Breast epithelium (tissue), 4 donors: ENCODE measurements around the gene GGTLC3. TPM values are rescaled to one million over a fixed set of nuclear protein-coding genes. Genes with fewer than 3 reads are reported as not detected.
"Not testable (repeated sequence)": the region's sequence is repeated elsewhere in the genome, so short reads cannot be mapped to it uniquely, and the experiment has no call there.

Experiments
- DNase-seq, 2 donors: peaks; one replicate each; pipeline ENCODE4 v3.0.0-alpha.2; 2019; ENCODE audit warnings: low spot score in 2 of 2
- H3K27ac ChIP-seq, 2 donors: fragments of 200-600 bp; sonication (generic) in 1 of 2; one replicate each; pipeline ENCODE4 v1.5.1; 2016 to 2019; ENCODE audit warnings: mild to moderate bottlenecking in 1 of 2
- H3K27me3 ChIP-seq, 2 donors: fragments of 200-600 bp; sonication (generic) in 1 of 2; one replicate each; pipeline versions ENCODE4 v1.5.1 to v1.6.0; 2017 to 2019; ENCODE audit warnings: control low read depth in 1 of 2, mild to moderate bottlenecking in 1 of 2
- H3K36me3 ChIP-seq: fragments of 200-600 bp; one replicate; pipeline ENCODE4 v1.5.1; 2019
- H3K4me1 ChIP-seq, 2 donors: fragments of 200-600 bp; sonication (generic); one replicate each; pipeline ENCODE4 v1.5.1; 2016 to 2019; ENCODE audit warnings: control low read depth in 1 of 2
- H3K4me3 ChIP-seq, 3 donors: fragments of 200-600 bp; sonication (generic); 1 replicate in 2 of 3; 2 replicates in 1 of 3; pipeline ENCODE4 v1.5.1; 2016 to 2019; ENCODE audit warnings: mild to moderate bottlenecking in 3 of 3, moderate library complexity in 2 of 3
- H3K9me3 ChIP-seq, 2 donors: fragments of 200-600 bp; sonication (generic) in 1 of 2; one replicate each; pipeline ENCODE4 v1.5.1; 2016 to 2019; ENCODE audit warnings: control low read depth in 1 of 2
- intact Hi-C: fragments of 100-400 bp; cut with DNase I; formaldehyde crosslinking; loops from one replicate; pipeline ENCODE4 v1.15.1; 2023; ENCODE audit warnings: low total_unique reads
- total RNA-seq, 3 donors: library from RNA; depleted of rRNA; stranded (reverse); fragments of >200 nt; gene quantifications; one replicate each; pipeline ENCODE4 v1.1.0, GENCODE V29; 2016

GGTLC3 gene
- total RNA-seq, 3 donors from 2014 or later: not detected

DNA sequence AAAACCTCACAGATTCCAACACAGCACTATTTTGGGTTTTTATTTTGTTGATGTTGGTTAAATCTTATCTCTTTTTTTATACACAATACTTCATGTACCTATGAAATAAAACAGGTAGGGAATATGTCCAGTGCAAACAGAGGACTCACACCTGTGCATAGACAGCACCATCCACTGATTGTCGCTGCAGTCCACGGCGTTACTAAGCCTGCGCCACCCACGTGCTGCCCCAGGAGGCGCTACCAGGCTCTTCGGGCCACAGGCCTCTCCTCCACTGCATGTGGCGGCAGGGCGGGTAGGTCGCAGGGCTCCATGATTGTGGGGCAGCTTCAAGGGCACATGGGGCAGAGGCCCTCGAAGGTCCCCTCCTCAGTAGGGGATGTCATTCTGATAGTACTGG, 15.7 kb upstream of the GGTLC3 start:
- H3K9me3 ChIP-seq, intact Hi-C loops, H3K27ac ChIP-seq, H3K4me3 ChIP-seq, H3K4me1 ChIP-seq, DNase-seq, H3K27me3 ChIP-seq, H3K36me3 ChIP-seq: not testable (repeated sequence)

DNA sequence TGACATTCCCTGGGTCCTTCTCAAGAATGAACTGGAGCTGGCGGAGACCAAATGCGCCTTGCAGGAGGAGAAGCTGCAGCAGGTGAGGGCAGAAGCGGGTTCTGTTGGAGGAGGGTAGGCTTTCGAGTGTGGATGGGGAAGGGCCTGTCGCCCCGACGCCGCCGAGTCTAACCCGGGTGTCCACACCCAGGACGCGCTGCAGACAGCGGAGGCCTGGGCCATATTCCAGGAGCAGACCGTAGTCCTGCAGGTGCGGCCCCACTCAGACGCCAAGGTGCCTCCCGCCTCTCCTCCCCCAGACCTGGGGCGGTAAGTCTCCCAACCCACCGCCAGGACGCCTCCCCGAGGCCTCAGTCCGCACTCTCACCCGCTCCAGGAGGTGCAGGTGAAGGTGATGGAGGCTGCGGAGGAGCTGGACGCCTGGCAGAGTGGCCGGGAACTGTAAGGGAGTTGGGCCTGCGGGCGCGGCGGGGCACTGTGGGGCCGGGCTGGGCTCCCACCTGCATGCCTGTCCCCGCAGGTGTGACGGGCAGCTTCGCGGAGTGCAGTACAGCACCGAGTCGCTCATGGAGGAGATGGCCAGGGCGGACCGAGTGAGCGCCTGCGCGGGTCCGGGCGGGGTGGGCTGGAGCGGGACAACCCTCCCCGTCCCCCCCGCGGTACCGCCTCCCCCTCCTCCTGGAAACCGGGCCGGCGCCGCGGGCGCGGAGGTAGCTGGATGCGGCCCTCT, 11.6 kb upstream of the GGTLC3 start:
- H3K9me3 ChIP-seq, H3K36me3 ChIP-seq, DNase-seq, H3K27ac ChIP-seq, H3K27me3 ChIP-seq, H3K4me1 ChIP-seq, intact Hi-C loops: not testable (repeated sequence)
- peak overlapping the region in 1 of 3 donors; percentile 41 for H3K4me3 ChIP-seq

DNA sequence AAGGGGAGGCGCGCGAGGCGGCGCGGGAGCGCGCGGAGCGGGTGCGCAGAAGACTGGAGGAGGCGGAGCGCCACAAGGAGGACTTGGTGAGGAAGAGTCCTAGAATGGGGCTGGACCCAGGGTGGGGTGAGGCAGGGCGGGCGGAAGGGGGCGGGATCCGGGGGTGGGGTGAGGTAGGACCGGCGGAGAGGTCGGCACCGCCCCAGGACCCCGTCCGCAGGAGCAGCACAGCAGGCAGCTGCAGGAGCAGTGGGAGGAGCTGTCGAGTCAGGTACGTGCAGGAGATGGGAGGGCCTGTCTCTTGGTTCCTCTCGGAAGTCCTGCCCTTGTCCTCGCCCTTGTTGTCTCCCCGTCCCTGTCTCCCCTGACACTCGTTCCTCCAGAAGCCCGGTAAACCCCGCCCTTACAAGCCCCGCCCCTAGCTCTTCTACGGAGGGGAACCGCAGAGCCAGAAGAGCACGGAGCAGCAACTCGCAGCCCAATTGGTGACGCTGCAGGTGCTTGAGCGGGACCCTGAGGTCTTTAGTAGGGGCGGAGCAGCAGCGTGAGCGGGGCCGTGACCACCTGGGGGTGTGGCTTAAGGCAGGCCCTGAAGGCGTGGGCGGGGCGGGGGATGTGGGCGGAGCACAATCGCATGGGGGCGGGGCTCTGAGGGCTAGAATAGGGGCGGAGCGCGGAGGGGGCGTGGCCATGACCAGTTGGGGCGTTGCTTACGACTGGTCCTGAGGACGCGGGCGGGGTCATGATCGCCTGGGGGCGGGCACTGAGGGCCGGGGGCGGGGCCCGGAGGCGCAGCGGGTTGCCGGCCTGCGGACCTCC, 10.8 kb upstream of the GGTLC3 start:
- DNase-seq: peak; percentile 67 to 82
- intact Hi-C loops, H3K36me3 ChIP-seq, H3K9me3 ChIP-seq, H3K27me3 ChIP-seq, H3K4me1 ChIP-seq: not testable (repeated sequence)
- Histone ChIP-seq H3K27ac (peak overlapping the region in 1 of 2 donors; percentile 61), H3K4me3 (peak overlapping the region in 1 of 3 donors; percentile 41)

DNA sequence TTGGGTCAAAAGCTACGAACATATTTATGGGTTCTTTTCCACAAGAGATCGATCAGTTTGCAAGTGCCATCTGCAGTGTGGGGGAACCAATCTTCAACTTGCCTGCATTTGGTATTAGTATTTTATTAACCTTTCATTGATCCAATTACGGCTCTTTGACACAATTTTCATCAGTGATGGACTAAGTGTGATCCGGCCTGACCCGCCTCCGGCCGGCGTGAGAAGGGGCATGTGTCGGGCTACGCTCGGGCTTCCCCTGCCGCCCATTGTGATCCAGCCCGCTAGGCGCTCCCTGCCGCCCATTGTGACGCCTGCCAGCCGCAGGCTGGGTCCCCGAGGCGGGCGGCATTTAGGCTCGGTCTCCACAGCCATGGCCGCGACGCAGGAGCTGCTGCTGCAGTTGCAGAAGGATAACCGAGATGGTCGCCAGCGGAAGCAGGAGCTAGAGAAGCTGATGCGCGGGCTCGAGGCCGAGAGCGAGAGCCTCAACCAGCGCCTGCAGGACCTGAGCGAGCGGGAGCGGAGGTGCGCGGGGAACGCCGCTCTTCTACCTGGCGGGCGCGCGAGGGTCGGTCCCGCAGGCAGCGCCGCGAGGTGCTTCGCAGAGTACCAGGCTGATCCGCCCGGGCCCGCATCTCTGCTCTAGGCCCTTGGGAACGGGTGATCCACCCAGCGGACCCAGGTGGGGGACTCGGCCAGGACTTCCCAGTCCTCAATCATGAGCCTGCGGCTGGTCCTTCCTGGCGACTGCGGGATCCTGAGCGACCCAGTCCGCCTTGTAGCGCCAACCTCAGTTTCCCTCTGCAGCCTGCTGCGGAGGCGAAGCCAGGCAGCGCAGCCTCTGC, 10.0 kb upstream of the GGTLC3 start, which contains the start of gene TMEM191B:
Gene TMEM191B, plus strand, starts transcription at position 51 of the 845 bp plus-strand sequence. Its CDS starts 179 bp downstream, at position 230.
- intact Hi-C loops, H3K9me3 ChIP-seq, DNase-seq, H3K4me1 ChIP-seq, H3K36me3 ChIP-seq, H3K27me3 ChIP-seq: not testable (repeated sequence)
- H3K4me3 ChIP-seq: peak within 1 kb of the TSS in 1 of 3 donors; percentile 41
- H3K27ac ChIP-seq: peak within 1 kb of the TSS in 1 of 2 donors; percentile 61

DNA sequence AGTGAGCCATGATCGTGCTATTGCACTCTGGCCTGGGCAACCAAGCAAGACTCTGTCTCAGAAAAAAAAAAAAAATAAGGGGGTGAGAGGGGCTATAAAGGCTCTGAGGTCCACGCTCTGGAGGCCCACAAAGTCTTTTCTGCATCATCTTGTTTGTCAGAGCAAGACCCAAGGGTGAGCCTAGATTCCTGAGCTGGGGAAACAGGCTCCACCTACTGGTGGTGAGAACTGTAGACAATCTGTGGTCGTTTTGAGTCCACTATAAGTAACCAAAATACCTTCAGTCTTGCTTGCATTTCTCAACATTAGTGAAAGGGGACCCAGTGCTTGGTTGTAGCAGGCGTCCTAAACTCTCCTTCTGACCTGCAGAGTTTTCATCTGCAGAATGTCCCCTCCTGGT, 5.4 kb upstream of the GGTLC3 start:
- DNase-seq, intact Hi-C loops, H3K27me3 ChIP-seq, H3K9me3 ChIP-seq, H3K4me3 ChIP-seq, H3K36me3 ChIP-seq, H3K4me1 ChIP-seq, H3K27ac ChIP-seq: not testable (repeated sequence)

DNA sequence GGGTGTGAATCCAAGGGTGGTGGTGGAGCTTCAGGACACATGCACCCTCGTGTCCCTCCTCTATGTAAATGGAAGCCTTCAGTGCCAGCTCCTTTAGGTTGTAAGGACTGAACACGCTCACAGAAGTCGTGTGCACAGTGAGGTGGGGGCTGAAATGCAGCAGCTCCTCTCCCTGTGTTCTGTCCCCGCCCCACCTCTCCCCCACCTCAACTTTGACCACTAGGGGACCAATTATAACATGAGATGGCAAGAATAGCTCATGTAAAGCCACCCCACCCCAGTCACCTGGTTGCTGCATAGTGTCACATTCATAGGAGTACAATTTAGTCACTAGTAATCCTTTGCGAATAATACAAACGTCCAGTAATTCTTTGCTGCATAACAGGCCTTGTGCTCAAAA, 4.8 kb upstream of the GGTLC3 start:
- intact Hi-C loops, DNase-seq, H3K9me3 ChIP-seq, H3K4me3 ChIP-seq, H3K27ac ChIP-seq, H3K36me3 ChIP-seq, H3K4me1 ChIP-seq, H3K27me3 ChIP-seq: not testable (repeated sequence)

DNA sequence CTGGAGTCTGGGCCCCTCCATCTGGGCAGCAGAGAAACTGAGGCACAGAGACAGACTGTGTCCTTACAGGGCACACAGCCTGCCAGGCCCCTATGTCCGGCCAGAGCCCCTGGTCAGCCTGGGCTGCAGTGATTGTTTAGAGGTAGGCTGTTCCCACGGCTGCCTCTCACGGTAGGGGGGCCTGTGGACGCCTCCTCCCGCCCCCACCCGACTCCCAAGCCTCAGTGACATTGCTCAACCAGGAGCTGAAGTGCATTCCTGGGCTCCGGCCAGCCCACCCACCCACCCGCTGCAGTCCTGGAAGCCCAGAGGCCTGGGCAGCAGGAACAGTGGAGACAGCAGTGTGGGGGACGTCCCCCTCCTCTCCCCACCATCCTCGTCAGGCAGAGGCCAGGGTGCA, 4.5 kb downstream of the GGTLC3 start:
- H3K4me1 ChIP-seq, H3K4me3 ChIP-seq, H3K9me3 ChIP-seq, H3K27ac ChIP-seq, intact Hi-C loops, DNase-seq, H3K27me3 ChIP-seq, H3K36me3 ChIP-seq: not testable (repeated sequence)

DNA sequence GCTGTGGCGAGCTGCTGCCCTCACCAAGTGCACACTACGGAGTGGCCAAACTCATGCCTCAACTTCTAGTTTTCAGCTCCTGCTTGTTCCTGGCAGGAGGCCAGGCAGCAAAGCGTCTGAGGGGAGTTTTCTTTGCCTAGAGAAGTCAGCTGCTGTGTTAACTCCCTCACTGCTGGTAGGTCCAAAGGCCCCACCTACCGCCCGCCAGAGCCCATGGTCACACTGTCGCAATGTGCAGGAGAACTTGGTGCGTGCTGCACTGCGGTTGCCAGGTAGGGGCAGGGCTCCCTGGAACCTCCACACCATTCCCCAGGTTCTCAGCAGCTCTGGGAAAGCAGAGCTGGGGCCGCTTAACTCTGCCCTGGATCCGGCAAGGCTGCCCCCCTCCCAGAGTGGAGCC, 5.6 kb downstream of the GGTLC3 start:
- H3K27me3 ChIP-seq, intact Hi-C loops, H3K27ac ChIP-seq, H3K4me3 ChIP-seq, H3K9me3 ChIP-seq, H3K36me3 ChIP-seq, H3K4me1 ChIP-seq, DNase-seq: not testable (repeated sequence)

DNA sequence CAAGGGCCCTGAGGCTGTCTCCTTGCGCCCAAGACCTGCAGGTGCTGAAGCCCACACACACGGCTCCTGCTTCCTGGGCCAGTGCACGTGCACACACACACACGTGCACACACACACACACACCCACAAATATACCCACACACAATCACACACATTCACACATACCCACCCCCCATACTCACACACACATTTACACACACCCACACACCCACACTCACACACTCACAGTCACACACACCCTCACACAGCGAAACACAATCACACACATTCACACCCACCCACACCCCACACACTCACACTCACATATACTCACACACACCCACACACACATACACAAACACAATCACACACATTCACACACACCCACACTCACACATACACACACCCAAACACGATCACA, 6.6 kb downstream of the GGTLC3 start:
- H3K27me3 ChIP-seq, H3K4me1 ChIP-seq, H3K4me3 ChIP-seq, H3K9me3 ChIP-seq, DNase-seq, intact Hi-C loops, H3K36me3 ChIP-seq, H3K27ac ChIP-seq: not testable (repeated sequence)

DNA sequence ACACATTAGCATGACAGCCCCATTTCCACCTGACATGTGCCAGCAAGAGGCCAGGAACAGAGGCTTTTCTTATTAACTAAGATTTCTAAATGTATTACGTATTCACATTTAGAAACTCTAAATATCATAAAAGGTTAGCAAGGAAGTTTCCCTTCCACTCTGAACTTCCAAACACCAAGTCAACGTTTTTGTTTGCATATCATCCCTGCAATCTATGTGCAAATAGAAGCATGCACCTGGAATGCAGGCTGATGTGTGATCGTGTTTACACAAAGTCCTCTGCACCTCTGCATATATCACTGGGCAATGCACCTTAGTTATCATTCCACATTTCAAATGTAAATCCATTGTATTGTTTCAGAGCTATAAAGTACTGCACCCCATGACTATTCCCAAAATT, 21.7 kb downstream of the GGTLC3 start:
- intact Hi-C loops, H3K4me3 ChIP-seq, DNase-seq, H3K36me3 ChIP-seq, H3K27me3 ChIP-seq, H3K9me3 ChIP-seq, H3K4me1 ChIP-seq, H3K27ac ChIP-seq: not testable (repeated sequence)
